H9 (cell line): ENCODE data around the gene TNFRSF4. TPM values are rescaled to one million over a fixed set of nuclear protein-coding genes. Genes with fewer than 3 reads are reported as not detected.

Source experiments
- DNase-seq: peaks from one replicate; pipeline ENCODE4 v3.0.0-alpha.2; 2017
- H2AFZ ChIP-seq: one replicate; pipeline ENCODE4 v1.6.1; 2013; ENCODE audit warnings: mild to moderate bottlenecking, low read length, control low read depth, moderate library complexity
- H2AK5ac ChIP-seq: 2 replicates; pipeline ENCODE4 v1.6.1; 2013; ENCODE audit warnings: low read length, control low read depth, mixed read lengths; ENCODE audit not compliant: insufficient read length
- H2BK120ac ChIP-seq: one replicate; pipeline ENCODE4 v1.6.1; 2013; ENCODE audit warnings: low read depth, mild to moderate bottlenecking, low read length, control low read depth, inconsistent platforms; ENCODE audit not compliant: poor library complexity, severe bottlenecking
- H2BK12ac ChIP-seq: 2 replicates; pipeline ENCODE4 v1.6.1; 2013; ENCODE audit warnings: low read length, control low read depth, mixed read lengths, low read depth; ENCODE audit not compliant: insufficient read length
- H2BK15ac ChIP-seq: 2 replicates; pipeline ENCODE4 v1.6.1; 2013; ENCODE audit warnings: low read depth, low read length, control low read depth
- H2BK20ac ChIP-seq: one replicate; pipeline ENCODE4 v1.6.1; 2013; ENCODE audit warnings: low read depth, mild to moderate bottlenecking, low read length, control low read depth, inconsistent platforms; ENCODE audit not compliant: poor library complexity, severe bottlenecking
- H2BK5ac ChIP-seq: 2 replicates; pipeline ENCODE4 v1.6.1; 2013; ENCODE audit warnings: low read length, control low read depth, mixed read lengths; ENCODE audit not compliant: insufficient read length
- H3K14ac ChIP-seq: 2 replicates; pipeline ENCODE4 v1.6.1; 2013; ENCODE audit warnings: low read length, control low read depth; ENCODE audit not compliant: insufficient read depth
- H3K18ac ChIP-seq: 2 replicates; pipeline ENCODE4 v1.6.1; 2013; ENCODE audit warnings: low read depth, mild to moderate bottlenecking, mixed read lengths, low read length, control low read depth; ENCODE audit not compliant: insufficient read length
- H3K23ac ChIP-seq: 2 replicates; pipeline ENCODE4 v1.6.1; 2013; ENCODE audit warnings: low read length, control low read depth, mixed read lengths, low read depth; ENCODE audit not compliant: insufficient read length
- H3K23me2 ChIP-seq: 2 replicates; pipeline ENCODE4 v1.6.1; 2013; ENCODE audit warnings: low read depth, mild to moderate bottlenecking, mixed read lengths, low read length, control low read depth; ENCODE audit not compliant: insufficient read length, poor library complexity, severe bottlenecking
- H3K27ac ChIP-seq: 2 replicates; pipeline ENCODE4 v1.5.1; 2013; ENCODE audit warnings: low read length, control low read depth, mixed read lengths, low read depth; ENCODE audit not compliant: insufficient read length
- H3K27me3 ChIP-seq: 2 replicates; pipeline ENCODE4 v1.6.1; 2013; ENCODE audit warnings: low read length, control low read depth, inconsistent platforms; ENCODE audit not compliant: insufficient read depth
- H3K4ac ChIP-seq: 2 replicates; pipeline ENCODE4 v1.6.1; 2013; ENCODE audit warnings: low read depth, mild to moderate bottlenecking, control low read depth, inconsistent platforms, low read length, moderate library complexity
- H3K4me1 ChIP-seq: 2 replicates; pipeline ENCODE4 v1.6.1; 2013; ENCODE audit warnings: low read length, control low read depth, inconsistent platforms; ENCODE audit not compliant: insufficient read depth
- H3K4me2 ChIP-seq: 2 replicates; pipeline ENCODE4 v1.6.1; 2013; ENCODE audit warnings: low read length, control low read depth, mixed read lengths; ENCODE audit not compliant: insufficient read length, insufficient read depth
- H3K56ac ChIP-seq: 2 replicates; pipeline ENCODE4 v1.6.1; 2013; ENCODE audit warnings: low read depth, mild to moderate bottlenecking, mixed read lengths, low read length, control low read depth; ENCODE audit not compliant: insufficient read length
- H3K79me1 ChIP-seq: 2 replicates; pipeline ENCODE4 v1.6.1; 2013; ENCODE audit warnings: low read depth, mild to moderate bottlenecking, moderate library complexity, low read length, control low read depth, inconsistent platforms; ENCODE audit not compliant: insufficient read depth, poor library complexity, severe bottlenecking
- H3K79me2 ChIP-seq: 2 replicates; pipeline ENCODE4 v1.6.1; 2013; ENCODE audit warnings: low read length, control low read depth, inconsistent platforms; ENCODE audit not compliant: insufficient read depth
- H3K9ac ChIP-seq: 2 replicates; pipeline ENCODE4 v1.6.1; 2013; ENCODE audit warnings: low read length, control low read depth, mixed read lengths; ENCODE audit not compliant: insufficient read length; ENCODE audit errors: extremely low read depth
- H3K9me3 ChIP-seq: one replicate; pipeline ENCODE4 v1.6.1; 2013; ENCODE audit warnings: low read depth, low read length, inconsistent platforms; ENCODE audit not compliant: control insufficient read depth
- H3T11ph ChIP-seq: one replicate; pipeline ENCODE4 v1.6.1; 2013; ENCODE audit warnings: mild to moderate bottlenecking, low read length, control low read depth, inconsistent platforms
- H4K20me1 ChIP-seq: one replicate; pipeline ENCODE4 v1.6.1; 2013; ENCODE audit not compliant: control insufficient read depth, insufficient read length, insufficient read depth
- H4K5ac ChIP-seq: 2 replicates; pipeline ENCODE4 v1.6.1; 2013; ENCODE audit warnings: low read depth, mild to moderate bottlenecking, mixed read lengths, low read length, control low read depth; ENCODE audit not compliant: insufficient read length
- H4K8ac ChIP-seq: replicated peaks from 2 replicates; pipeline ENCODE4 v1.6.1; 2013; ENCODE audit warnings: low read length, control low read depth, mixed read lengths, low read depth; ENCODE audit not compliant: insufficient read length
- H4K91ac ChIP-seq: 2 replicates; pipeline ENCODE4 v1.6.1; 2013; ENCODE audit warnings: low read depth, mild to moderate bottlenecking, moderate library complexity, mixed read lengths, low read length, control low read depth; ENCODE audit not compliant: insufficient read length
- H3K27ac Mint-ChIP-seq, 3 experiments: 2 replicates in 2 of 3; 3 replicates in 1 of 3; pipeline ENCODE4 v1.8.0; 2020 to 2021; ENCODE audit warnings: mixed read lengths in 3 of 3, mild to moderate bottlenecking in 1 of 3, moderate library complexity in 1 of 3
- H3K27me3 Mint-ChIP-seq: 2 replicates; pipeline ENCODE4 v1.8.0; 2021; ENCODE audit warnings: low read depth, mild to moderate bottlenecking, moderate library complexity, mixed read lengths
- H3K36me3 Mint-ChIP-seq, 3 experiments: 2 replicates in 2 of 3; 3 replicates in 1 of 3; pipeline ENCODE4 v1.8.0; 2020 to 2021; ENCODE audit warnings: low read depth in 3 of 3, mixed read lengths in 3 of 3; ENCODE audit not compliant: insufficient read depth in 1 of 3
- H3K4me1 Mint-ChIP-seq, 2 experiments: 2 replicates each; pipeline ENCODE4 v1.8.0; 2020; ENCODE audit warnings: mixed read lengths in 2 of 2
- H3K4me3 Mint-ChIP-seq, 2 experiments: 2 replicates in 1 of 2; 3 replicates in 1 of 2; pipeline ENCODE4 v1.8.0; 2020 to 2021; ENCODE audit warnings: mild to moderate bottlenecking in 2 of 2, mixed read lengths in 2 of 2, moderate library complexity in 1 of 2
- H3K9me3 Mint-ChIP-seq, 2 experiments: 2 replicates in 1 of 2; 3 replicates in 1 of 2; pipeline ENCODE4 v1.8.0; 2020; ENCODE audit warnings: mild to moderate bottlenecking in 2 of 2, mixed read lengths in 2 of 2, moderate library complexity in 1 of 2
- WGBS: extraction: QIAGEN DNeasy Blood & Tissue Kit; methylation state at CpG from one replicate; pipeline ENCODE4 v1.1.7; 2013; ENCODE audit warnings: missing lambda C conversion rate, low lambda C conversion rate, mixed read lengths; ENCODE audit not compliant: insufficient read length; ENCODE audit errors: extremely low coverage; 5-methylcytosine and 5-hydroxymethylcytosine counted together
- total RNA-seq: library from RNA; stranded (reverse); gene quantifications from 2 replicates; pipeline ENCODE4 v1.2.1, GENCODE V29; 2021
- TF ChIP-seq, protein P1 (sequence below): fragments of 200-600 bp; sonication (generic); conservative IDR thresholded peaks from 3 replicates; pipeline ENCODE4 v1.8.0; 2021; ENCODE audit warnings: antibody characterized with exemption, mild to moderate bottlenecking

TNFRSF4 gene
- total RNA-seq, 1 experiment from 2014 or later = 0.24 TPM

GRCh38 chr1:1260843-1261560 is 47.0 kb upstream of the TNFRSF4 start:
- peak overlapping the region; percentile 68 to 90 (median 86); a peak in 4 of 7 replicates for H3K27ac Mint-ChIP-seq
- no peak for DNase-seq
- H2BK120ac ChIP-seq = no peak overlapping the region

More at GRCh38 chr1:1260843-1261560, 47.0 kb upstream of the TNFRSF4 start:
- H3K9me3 ChIP-seq = no peaks in the 10 kb centered on the region
- H4K91ac ChIP-seq = no peak overlapping the region
- no CpG with 5 or more reads among the region's 16 CpGs for WGBS
- no peak overlapping the region for H3T11ph ChIP-seq
- H3K56ac ChIP-seq = no peak overlapping the region
- H4K5ac ChIP-seq = no peak overlapping the region
- no peak overlapping the region for H2BK20ac ChIP-seq
- H3K27me3 ChIP-seq = no peaks in the 10 kb centered on the region
- H3K4me3 Mint-ChIP-seq = no peak overlapping the region
- no peak overlapping the region for H3K9ac ChIP-seq
- no peaks in the 10 kb centered on the region for H4K20me1 ChIP-seq
- no peak overlapping the region for H2BK15ac ChIP-seq
- H3K27ac ChIP-seq = no peak overlapping the region
- H3K23me2 ChIP-seq = no peaks in the 10 kb centered on the region
- no peak overlapping the region for H4K8ac ChIP-seq
- TF ChIP-seq, protein P1, sequence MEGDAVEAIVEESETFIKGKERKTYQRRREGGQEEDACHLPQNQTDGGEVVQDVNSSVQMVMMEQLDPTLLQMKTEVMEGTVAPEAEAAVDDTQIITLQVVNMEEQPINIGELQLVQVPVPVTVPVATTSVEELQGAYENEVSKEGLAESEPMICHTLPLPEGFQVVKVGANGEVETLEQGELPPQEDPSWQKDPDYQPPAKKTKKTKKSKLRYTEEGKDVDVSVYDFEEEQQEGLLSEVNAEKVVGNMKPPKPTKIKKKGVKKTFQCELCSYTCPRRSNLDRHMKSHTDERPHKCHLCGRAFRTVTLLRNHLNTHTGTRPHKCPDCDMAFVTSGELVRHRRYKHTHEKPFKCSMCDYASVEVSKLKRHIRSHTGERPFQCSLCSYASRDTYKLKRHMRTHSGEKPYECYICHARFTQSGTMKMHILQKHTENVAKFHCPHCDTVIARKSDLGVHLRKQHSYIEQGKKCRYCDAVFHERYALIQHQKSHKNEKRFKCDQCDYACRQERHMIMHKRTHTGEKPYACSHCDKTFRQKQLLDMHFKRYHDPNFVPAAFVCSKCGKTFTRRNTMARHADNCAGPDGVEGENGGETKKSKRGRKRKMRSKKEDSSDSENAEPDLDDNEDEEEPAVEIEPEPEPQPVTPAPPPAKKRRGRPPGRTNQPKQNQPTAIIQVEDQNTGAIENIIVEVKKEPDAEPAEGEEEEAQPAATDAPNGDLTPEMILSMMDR = no peak
- no peaks in the 10 kb centered on the region for H3K4me1 ChIP-seq
- H3K14ac ChIP-seq = no peak overlapping the region
- H3K4ac ChIP-seq = no peak overlapping the region
- H3K27me3 Mint-ChIP-seq = peaks cover 3% of the 10 kb centered on the region; the same call in 1 of the 2 replicates
- H3K4me2 ChIP-seq = no peak overlapping the region
- H3K9me3 Mint-ChIP-seq = no peaks in the 10 kb centered on the region; a peak in 1 of 5 replicates
- no peak overlapping the region for H2BK5ac ChIP-seq
- no peak overlapping the region for H3K18ac ChIP-seq
- H3K4me1 Mint-ChIP-seq = peaks cover 14 to 26% of the 10 kb centered on the region in 2 experiments
- H3K79me2 ChIP-seq = no peaks in the 10 kb centered on the region; the same call in 1 of the 2 replicates
- no peak overlapping the region for H3K23ac ChIP-seq
- H2AK5ac ChIP-seq = no peak overlapping the region
- H2BK12ac ChIP-seq = no peak overlapping the region
- H3K36me3 Mint-ChIP-seq = peaks cover 41 to 84% (median 66%) of the 10 kb centered on the region in 3 experiments; a peak in 6 of 7 replicates
- no peaks in the 10 kb centered on the region for H3K79me1 ChIP-seq
- H2AFZ ChIP-seq = no peak overlapping the region
